Measurements from ENCODE around the gene HDAC4.

The HDAC4 gene

DNA sequence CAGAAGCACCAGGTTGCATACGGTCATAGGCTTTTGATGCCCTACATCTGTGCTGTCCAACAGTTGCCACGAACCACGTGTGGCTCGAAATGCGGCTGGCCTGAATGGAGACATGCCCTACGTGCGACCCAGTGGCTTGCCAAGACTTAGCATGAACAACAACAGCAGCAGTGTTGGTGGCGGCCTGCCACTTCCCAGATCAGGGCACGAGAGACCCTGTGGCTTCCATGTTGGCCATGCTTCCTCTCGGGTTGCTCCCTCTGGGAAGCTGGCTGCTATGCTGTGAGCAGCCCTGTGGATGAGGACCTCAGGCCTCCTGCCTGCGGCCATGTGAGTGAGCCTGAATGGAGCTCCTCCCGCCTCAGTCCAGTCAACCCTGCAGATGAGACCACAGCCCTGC, 212.3 kb downstream of the HDAC4 start:
- TF ChIP-seq, protein P1, sequence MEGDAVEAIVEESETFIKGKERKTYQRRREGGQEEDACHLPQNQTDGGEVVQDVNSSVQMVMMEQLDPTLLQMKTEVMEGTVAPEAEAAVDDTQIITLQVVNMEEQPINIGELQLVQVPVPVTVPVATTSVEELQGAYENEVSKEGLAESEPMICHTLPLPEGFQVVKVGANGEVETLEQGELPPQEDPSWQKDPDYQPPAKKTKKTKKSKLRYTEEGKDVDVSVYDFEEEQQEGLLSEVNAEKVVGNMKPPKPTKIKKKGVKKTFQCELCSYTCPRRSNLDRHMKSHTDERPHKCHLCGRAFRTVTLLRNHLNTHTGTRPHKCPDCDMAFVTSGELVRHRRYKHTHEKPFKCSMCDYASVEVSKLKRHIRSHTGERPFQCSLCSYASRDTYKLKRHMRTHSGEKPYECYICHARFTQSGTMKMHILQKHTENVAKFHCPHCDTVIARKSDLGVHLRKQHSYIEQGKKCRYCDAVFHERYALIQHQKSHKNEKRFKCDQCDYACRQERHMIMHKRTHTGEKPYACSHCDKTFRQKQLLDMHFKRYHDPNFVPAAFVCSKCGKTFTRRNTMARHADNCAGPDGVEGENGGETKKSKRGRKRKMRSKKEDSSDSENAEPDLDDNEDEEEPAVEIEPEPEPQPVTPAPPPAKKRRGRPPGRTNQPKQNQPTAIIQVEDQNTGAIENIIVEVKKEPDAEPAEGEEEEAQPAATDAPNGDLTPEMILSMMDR (conservative IDR thresholded peaks at IDR 0.05; ENCODE audit: control insufficient read depth, insufficient read depth, low read depth, low read length), result no peak
- no peak overlapping the region for H3K4me3 ChIP-seq (ENCODE audit: control insufficient read depth, low read depth, low read length)
- no peak for DNase-seq (ENCODE audit: low read depth)

DNA sequence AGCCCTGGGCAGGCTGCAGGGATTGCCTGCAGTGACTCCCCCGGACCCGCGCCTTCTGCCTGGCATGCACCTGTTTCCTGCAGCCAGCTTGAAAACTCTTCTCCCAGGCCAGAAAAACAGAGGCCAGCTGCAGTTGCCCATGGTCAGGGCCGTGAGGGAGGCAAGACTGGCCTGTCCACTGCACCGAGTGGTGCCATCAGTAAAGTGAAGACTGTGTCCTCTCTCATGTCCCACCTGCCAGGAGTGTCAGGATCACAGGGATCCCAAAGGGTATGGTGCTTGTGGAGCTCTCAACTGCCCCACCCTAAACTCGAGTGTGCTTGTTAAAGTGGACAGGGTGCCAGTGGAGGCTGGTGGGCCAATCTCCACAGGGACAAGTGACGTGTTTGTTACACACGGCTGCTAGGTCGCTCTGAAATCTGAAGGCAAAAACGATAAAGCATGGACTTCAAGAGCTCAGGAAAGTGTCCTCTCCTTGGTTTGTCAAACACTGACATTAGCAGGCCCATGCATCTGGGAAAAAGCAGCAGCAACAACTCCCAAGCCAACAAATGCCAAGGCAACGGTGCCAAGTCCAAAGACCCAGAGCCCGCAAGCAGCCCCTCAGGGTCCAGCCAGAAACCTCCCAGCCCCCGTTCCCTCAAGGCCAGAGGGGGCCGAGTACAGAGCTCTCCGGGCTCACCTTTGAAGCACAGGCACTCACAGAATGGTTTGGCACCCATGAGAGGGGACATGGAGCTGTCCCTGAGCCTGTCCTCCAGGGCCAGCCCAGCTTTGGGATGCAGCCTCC, 213.2 kb downstream of the HDAC4 start:
- TF ChIP-seq, protein P1 (conservative IDR thresholded peaks at IDR 0.05; ENCODE audit: control insufficient read depth, insufficient read depth, low read depth, low read length), result no peak
- no peak for DNase-seq (ENCODE audit: low read depth)
- no peak overlapping the region for H3K4me3 ChIP-seq (ENCODE audit: control insufficient read depth, low read depth, low read length)

DNA sequence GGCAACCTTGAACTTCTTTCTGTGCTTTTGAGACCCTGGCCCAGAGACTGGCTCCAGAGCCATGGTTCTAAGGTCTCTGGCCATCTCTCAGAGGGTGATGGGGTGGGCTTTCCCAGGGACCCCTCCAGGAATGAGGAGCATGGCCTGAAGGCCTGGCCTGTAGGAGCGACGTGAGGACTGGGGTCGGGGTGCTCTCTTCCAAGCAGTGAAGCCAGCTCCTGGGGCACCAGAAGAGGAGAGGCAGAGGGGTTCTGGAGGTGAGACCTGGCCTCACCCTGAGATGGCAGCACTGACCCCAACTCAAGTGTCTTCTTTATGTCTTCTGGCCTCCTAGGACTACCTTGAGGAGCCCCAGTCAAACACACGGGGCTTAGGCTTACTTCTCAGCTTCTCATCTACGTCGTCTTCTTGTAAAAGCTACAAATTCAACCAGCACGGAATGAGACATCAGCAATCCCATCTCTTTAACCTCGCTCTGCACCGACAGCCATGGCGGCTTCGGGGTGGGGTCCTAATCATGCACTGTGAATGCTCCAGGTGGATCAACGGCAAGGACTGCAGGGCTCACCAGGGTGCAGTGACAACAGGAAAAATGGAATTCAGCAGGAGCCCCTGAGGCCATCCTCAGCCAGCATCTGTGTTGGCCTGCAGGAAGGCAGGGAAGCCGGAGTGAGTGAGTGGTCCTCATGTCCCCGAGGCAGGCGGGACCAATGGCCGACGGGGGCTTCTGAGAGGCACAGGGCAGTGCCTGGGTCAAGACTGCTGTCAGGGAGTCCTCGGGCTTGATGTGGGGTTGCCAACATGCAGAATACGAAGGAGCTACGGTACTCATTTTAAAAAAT, 214.1 kb downstream of the HDAC4 start:
- TF ChIP-seq, protein P1 (conservative IDR thresholded peaks at IDR 0.05; ENCODE audit: control insufficient read depth, insufficient read depth, low read depth, low read length), result no peak
- H3K4me3 ChIP-seq (ENCODE audit: control insufficient read depth, low read depth, low read length), result no peak overlapping the region
- DNase-seq (ENCODE audit: low read depth), result no peak

DNA sequence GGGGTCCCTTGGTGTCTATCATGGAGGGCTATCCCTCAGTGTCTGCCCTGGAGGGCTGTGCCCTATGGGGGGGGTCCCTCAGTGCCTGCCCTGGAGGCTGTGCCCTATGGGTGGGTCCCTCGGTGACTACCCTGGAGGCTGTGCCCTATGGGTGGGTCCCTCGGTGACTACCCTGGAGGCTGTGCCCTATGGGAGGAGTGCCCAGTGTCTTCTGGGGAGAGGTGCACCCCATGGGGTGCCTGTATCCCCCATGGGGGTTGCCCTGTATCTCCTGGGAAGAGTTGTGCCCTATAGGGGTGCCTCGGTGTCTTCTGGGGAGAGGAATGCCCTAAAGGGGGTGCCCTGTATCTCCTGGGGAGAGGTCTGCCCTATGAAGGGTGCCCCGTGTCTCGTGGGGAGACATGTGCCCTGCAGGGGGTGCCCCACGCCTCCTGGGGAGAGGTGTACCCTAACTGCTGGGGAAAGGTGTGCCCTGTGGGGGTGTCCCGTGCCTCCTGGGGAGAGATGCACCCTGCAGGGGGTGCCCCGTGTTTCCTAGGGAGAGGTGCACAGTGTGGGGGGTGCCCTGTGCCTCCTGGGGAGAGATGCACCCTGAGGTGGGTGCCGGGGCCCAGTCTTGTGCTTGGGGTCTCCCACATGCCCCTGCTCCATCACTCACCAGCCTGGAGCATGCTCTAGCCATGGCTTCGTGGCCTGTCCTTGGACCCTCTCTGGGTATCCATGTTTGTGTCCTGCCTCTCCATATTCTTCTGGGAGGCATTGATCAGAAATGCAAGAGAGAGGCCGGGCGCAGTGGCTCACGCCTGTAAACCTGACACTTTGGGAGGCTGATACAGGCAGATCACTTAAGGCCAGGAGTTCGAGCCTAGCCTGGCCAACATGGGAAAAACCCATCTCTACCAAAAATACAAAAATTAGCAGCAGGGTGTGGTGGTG, 215.6 kb downstream of the HDAC4 start:
- TF ChIP-seq, protein P1 (conservative IDR thresholded peaks at IDR 0.05; ENCODE audit: control insufficient read depth, insufficient read depth, low read depth, low read length), result no peak
- no peak for DNase-seq (ENCODE audit: low read depth)
- H3K4me3 ChIP-seq (ENCODE audit: control insufficient read depth, low read depth, low read length), result no peak overlapping the region

DNA sequence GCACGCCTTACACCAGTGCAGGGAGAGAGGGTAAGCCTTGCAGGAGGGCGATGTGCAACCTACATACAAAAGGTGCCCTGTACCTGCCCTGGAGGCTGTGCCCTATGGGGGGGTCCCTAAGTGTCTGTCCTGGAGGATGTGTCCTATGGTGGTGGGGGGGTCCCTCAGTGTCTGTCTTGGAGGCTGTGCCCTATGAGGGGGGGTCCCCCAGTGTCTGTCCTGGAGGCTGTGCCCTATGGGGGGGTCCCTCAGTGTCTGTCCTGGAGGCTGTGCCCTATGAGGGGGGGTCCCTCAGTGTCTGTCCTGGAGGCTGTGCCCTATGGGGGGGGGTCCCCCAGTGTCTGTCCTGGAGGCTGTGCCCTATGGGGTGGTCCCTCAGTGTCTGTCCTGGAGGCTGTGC, 216.6 kb downstream of the HDAC4 start:
- TF ChIP-seq, protein P1 (conservative IDR thresholded peaks at IDR 0.05; ENCODE audit: control insufficient read depth, insufficient read depth, low read depth, low read length), result no peak
- H3K4me3 ChIP-seq (ENCODE audit: control insufficient read depth, low read depth, low read length), result no peak overlapping the region
- DNase-seq (ENCODE audit: low read depth), result no peak

Data from fibroblast of mammary gland (primary cell).